ENCODE measurements around the gene TEKT1.
"Not testable (repeated sequence)": the region's sequence is repeated elsewhere in the genome, so short reads cannot be mapped to it uniquely, and the experiment has no call there.

TEKT1 gene

DNA sequence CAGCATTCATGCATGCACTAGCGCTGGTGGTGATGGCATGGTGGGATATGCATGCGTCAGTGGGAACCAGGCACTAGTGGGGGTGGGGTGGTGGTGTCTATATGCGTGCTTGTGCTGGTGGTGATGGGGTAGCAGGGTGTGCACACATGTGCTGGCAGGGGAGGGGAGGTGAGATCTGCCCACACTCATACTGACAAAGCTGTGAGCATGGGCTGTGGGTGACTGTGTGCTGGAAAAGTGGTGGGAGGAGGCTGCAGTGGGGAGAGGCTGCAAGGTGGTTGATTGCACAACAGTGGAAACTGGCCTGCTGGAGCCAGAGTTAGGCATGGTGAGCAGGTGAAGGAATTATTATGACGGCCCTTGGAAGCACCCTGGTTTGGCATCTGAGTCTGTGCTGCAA is 31.3 kb upstream of the TEKT1 start:
- in situ Hi-C loops (cut with HindIII; ENCODE audit: low sequenced_read_pairs), result no loop called here
- TF ChIP-seq, protein P1, sequence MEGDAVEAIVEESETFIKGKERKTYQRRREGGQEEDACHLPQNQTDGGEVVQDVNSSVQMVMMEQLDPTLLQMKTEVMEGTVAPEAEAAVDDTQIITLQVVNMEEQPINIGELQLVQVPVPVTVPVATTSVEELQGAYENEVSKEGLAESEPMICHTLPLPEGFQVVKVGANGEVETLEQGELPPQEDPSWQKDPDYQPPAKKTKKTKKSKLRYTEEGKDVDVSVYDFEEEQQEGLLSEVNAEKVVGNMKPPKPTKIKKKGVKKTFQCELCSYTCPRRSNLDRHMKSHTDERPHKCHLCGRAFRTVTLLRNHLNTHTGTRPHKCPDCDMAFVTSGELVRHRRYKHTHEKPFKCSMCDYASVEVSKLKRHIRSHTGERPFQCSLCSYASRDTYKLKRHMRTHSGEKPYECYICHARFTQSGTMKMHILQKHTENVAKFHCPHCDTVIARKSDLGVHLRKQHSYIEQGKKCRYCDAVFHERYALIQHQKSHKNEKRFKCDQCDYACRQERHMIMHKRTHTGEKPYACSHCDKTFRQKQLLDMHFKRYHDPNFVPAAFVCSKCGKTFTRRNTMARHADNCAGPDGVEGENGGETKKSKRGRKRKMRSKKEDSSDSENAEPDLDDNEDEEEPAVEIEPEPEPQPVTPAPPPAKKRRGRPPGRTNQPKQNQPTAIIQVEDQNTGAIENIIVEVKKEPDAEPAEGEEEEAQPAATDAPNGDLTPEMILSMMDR (IDR thresholded peaks at IDR 0.05; ENCODE audit: low read depth, low read length), result no peak

DNA sequence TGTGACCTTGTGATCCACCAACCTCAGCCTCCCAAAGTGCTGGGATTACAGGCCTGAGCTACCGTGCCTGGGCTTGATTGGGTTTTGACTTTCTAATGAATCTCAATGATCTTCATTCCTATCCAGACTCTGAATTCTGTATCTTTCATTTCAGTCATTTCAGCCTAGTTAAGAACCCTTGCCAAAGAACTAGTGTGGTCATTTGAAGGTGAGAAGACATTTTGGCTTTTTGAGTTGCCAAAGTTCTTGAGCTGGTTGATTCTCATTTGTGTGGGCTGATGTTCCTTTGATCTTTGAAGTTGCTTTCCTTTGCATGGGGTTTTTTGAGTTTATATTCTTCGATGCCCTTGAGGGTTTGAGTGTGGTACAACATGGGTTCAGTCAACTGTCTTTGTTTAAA is 30.6 kb upstream of the TEKT1 start:
- TF ChIP-seq, protein P1 (IDR thresholded peaks at IDR 0.05; ENCODE audit: low read depth, low read length), result no peak
- H3K4me3 ChIP-seq (ENCODE audit: low read depth, low read length), result no peak overlapping the region
- in situ Hi-C loops (cut with HindIII; ENCODE audit: low sequenced_read_pairs), result no loop called here
- no peak for DNase-seq (ENCODE audit: low read depth, low spot score)

More for the DNA sequence above, 31.3 kb upstream of the TEKT1 start:
- H3K4me3 ChIP-seq (ENCODE audit: low read depth, low read length), result no peak overlapping the region
- DNase-seq (ENCODE audit: low read depth, low spot score), result no peak

DNA sequence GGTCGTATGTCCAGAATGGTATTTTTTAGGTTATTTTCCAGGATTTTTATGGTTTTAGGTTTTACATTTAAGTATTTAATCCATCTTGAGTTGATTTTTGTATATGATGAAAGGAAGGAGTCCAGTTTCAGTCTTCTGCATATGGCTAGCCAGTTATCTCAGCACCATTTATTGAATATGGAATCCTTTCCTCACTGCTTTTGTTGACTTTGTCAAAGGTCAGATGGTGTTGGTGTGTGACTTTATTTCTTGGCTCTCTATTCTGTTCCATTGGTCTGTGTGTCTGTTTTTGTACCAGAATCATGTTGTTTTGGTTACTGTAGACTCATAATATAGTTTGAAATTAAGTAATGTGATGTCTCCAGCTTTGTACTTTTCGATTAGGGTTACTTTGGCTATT is 26.4 kb upstream of the TEKT1 start:
- TF ChIP-seq, protein P1 (IDR thresholded peaks at IDR 0.05; ENCODE audit: low read depth, low read length), result no peak
- DNase-seq (ENCODE audit: low read depth, low spot score), result no peak
- in situ Hi-C loops (cut with HindIII; ENCODE audit: low sequenced_read_pairs), result no loop called here
- no peak overlapping the region for H3K4me3 ChIP-seq (ENCODE audit: low read depth, low read length)

DNA sequence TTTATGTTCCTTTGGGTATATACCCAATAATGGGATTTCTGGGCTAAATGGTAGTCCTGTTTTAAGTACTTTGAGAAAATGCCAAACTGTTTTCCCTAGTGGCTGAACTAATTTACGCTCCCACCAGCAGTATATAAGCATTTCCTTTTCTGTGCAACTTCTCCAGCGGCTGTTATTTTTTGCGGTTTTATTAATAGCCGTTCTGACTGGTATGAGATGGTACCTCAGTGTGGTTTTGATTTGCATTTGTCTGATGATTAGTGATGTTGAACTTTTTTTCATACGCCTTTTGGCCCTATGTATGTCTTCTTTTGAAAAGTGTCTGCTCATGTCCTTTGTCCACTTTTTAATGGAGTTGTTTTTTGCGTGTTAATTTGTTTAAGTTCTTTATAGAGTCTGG is 25.8 kb upstream of the TEKT1 start:
- no peak for DNase-seq (ENCODE audit: low read depth, low spot score)
- in situ Hi-C loops (cut with HindIII; ENCODE audit: low sequenced_read_pairs), result no loop called here
- no peak overlapping the region for H3K4me3 ChIP-seq (ENCODE audit: low read depth, low read length)
- TF ChIP-seq, protein P1 (IDR thresholded peaks at IDR 0.05; ENCODE audit: low read depth, low read length), result no peak

DNA sequence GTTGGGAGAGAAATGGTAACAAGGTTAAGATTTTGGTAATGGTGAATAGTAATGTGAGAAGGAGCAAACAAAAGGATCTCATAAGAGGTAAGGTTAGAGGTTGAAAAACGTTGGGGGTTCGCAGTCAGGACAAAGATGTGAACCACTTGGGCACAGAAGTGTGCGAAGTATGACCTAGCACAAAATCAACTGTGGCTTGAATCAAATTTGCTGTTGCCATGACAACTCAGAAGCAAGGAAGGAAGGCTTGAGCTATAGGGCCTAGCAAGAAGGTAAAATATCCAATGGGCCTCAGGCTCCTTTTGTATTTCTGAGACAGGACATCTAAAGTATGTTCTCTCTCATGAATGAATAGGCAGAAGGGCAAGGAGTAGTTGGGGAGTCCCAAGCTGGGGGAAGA is 24.5 kb upstream of the TEKT1 start:
- no peak overlapping the region for H3K4me3 ChIP-seq (ENCODE audit: low read depth, low read length)
- in situ Hi-C loops (cut with HindIII; ENCODE audit: low sequenced_read_pairs), result no loop called here
- DNase-seq (ENCODE audit: low read depth, low spot score), result no peak
- TF ChIP-seq, protein P1 (IDR thresholded peaks at IDR 0.05; ENCODE audit: low read depth, low read length), result no peak

DNA sequence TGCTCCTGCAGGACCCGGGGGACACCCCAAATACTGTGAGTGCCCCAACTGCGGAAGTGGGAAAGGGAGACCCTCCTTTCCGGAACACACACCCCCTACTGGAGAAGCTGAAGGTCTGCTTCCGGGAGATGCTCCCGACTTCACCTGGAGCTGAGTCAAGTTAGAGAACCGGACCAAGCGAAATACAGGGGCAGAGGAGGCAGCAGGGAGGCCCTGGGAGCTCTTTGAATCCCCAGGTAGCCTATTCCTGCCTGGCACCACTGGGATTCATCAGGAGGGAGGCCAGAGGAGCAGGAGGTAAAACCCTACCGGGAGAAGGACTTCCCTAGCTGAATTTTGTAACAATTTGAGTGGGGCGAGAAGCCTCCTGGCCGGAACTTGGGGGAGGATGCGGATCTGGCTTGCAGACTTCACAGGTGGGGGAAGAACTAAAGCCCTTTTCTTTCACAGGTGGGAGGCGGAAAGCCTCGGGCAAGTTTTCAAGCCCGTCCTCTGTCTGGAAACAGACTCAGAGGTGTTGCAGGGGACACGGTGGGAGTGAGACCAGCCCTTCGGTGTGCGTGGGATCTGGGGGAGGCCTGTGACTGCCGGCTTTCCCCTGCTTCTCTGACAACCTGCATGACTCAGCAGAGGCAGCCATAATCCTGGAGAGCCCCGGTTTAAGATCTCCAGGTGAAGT is 22.4 kb upstream of the TEKT1 start:
- H3K4me3 ChIP-seq (ENCODE audit: low read depth, low read length), result no peak overlapping the region
- TF ChIP-seq, protein P1 (IDR thresholded peaks at IDR 0.05; ENCODE audit: low read depth, low read length), result peak; percentile 24
- no peak for DNase-seq (ENCODE audit: low read depth, low spot score)
- in situ Hi-C loops (cut with HindIII; ENCODE audit: low sequenced_read_pairs), result no loop called here

DNA sequence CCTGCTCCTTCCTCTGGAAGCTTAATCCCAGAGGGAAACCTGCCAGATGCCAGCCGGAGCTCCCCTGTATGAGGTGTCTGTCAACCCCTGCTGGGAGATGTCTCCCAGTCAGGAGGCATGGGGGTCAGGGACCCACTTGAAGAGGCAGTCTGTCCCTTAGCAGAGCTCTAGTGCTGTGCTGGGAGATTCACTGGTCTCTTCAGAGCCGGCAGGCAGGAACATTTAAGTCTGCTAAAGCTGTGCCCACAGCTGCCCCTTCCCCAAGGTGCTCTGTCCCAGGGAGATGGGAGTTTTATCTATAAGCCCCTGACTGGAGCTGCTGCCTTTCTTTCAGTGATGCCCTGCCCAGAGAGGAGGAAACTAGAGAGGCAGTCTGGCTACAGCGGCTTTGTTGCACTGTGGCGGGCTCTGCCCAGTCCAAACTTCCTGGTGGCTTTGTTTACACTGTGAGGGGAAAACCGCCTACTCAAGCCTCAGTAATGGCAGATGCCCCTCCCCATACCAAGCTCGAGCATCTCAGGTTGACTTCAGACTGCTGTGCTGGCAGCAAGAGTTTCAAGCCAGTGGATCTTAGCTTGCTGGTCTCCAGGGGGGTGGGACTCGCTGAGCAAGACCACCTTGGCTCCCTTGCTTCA is 17.1 kb upstream of the TEKT1 start:
- DNase-seq (ENCODE audit: low read depth, low spot score); H3K4me3 ChIP-seq (ENCODE audit: low read depth, low read length); in situ Hi-C loops (cut with HindIII; ENCODE audit: low sequenced_read_pairs): not testable (repeated sequence)

DNA sequence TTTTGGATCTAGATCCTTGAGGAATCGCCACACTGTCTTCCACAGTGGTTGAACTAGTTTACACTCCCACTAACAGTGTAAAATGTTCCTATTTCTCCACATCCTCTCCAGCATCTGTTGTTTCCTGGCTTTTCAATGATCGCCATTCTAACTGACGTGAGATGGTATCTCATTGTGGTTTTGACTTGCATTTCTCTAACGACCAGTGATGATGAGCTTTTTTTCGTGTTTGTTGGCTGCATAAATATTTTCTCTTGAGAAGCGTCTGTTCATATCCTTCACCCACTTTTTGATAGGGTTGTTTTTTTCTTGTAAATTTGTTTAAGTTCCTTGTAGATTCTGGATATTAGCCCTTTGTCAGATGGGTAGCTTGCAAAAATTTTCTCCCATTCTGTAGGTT is 14.6 kb upstream of the TEKT1 start:
- H3K4me3 ChIP-seq (ENCODE audit: low read depth, low read length), result not testable (repeated sequence)

DNA sequence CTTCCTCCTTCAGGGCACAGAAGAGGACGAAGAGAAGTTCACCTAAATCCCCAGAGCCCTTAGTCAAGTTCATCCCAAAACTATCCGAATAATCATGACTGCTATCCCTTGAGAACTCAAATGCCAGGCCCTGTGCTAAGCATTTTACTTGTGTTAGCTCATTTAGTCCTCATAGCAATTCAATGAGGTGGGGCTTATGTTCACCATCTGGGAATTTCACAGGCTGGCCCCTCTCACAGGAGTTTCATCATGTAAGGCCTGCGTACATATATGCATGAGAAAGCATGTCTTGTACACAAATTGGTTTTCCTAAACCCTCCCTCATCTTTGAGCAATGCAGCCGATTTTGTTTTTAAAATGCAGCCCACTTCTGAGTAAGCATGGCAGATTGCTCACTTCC is 12.9 kb upstream of the TEKT1 start:
- DNase-seq (ENCODE audit: low read depth, low spot score); in situ Hi-C loops (cut with HindIII; ENCODE audit: low sequenced_read_pairs); H3K4me3 ChIP-seq (ENCODE audit: low read depth, low read length): not testable (repeated sequence)

More for the DNA sequence above, 14.6 kb upstream of the TEKT1 start:
- in situ Hi-C loops (cut with HindIII; ENCODE audit: low sequenced_read_pairs); DNase-seq (ENCODE audit: low read depth, low spot score): not testable (repeated sequence)

Measured in astrocyte of the spinal cord (primary cell).